Hematopoietic multipotent progenitor cell (in vitro differentiated cells): ENCODE results near the gene DPF1. TPM values are rescaled to one million over a fixed set of nuclear protein-coding genes. Genes with fewer than 3 reads are reported as not detected.
"Not testable (repeated sequence)": the region's sequence is repeated elsewhere in the genome, so short reads cannot be mapped to it uniquely, and the experiment has no call there.

Experiments
- DNase-seq, 3 donors: peaks; one replicate each; pipeline ENCODE4 v3.0.0-alpha.2; 2011 to 2015; ENCODE audit warnings: low read depth in 2 of 3, low spot score in 2 of 3
- total RNA-seq: library from RNA; depleted of rRNA; stranded (reverse); fragments of >200 nt; gene quantifications from one replicate; pipeline ENCODE4 v1.2.3, GENCODE V29; 2012

The DPF1 gene
- total RNA-seq, 1 donor: 6.5 TPM

- no peak for DNase-seq
These were observed 27.0 kb upstream of the DPF1 start for GRCh38 chr19:38250821-38251563.

GRCh38 chr19:38250428-38250820 is 26.4 kb upstream of the DPF1 start:
- no peak for DNase-seq

GRCh38 chr19:38248421-38248820 is 24.4 kb upstream of the DPF1 start:
- no peak for DNase-seq

- DNase-seq: no peak
These were observed 23.8 kb upstream of the DPF1 start for GRCh38 chr19:38247734-38248268.

- DNase-seq: no peak
These were observed 23.1 kb upstream of the DPF1 start for GRCh38 chr19:38247126-38247525.

GRCh38 chr19:38245826-38246498 is 21.9 kb upstream of the DPF1 start:
- DNase-seq: no peak

- no peak for DNase-seq
These were observed 19.3 kb upstream of the DPF1 start for GRCh38 chr19:38243279-38243673.

GRCh38 chr19:38239816-38240215 is 15.8 kb upstream of the DPF1 start:
- DNase-seq: no peak

GRCh38 chr19:38234615-38235014 is 10.6 kb upstream of the DPF1 start:
- no peak for DNase-seq

GRCh38 chr19:38233740-38234251 is 9.8 kb upstream of the DPF1 start:
- DNase-seq: peak; percentile 44 to 85 (median 72)

GRCh38 chr19:38231918-38232317 is 7.9 kb upstream of the DPF1 start:
- no peak for DNase-seq

- DNase-seq: not testable (repeated sequence)
These were observed 6.6 kb upstream of the DPF1 start for GRCh38 chr19:38230506-38231133.

- peak; percentile 29 to 90 (median 90) for DNase-seq
These were observed 5.6 kb upstream of the DPF1 start for GRCh38 chr19:38229585-38230073.

- DNase-seq: no peak
These were observed 4.7 kb upstream of the DPF1 start for GRCh38 chr19:38228491-38229439.

GRCh38 chr19:38228005-38228377 is 4.0 kb upstream of the DPF1 start:
- no peak for DNase-seq

GRCh38 chr19:38227287-38228004 is 3.4 kb upstream of the DPF1 start:
- no peak for DNase-seq

- DNase-seq: not testable (repeated sequence)
These were observed 819 bp upstream of the DPF1 start for GRCh38 chr19:38224863-38225218.

GRCh38 chr19:38223617-38224013 is 407 bp downstream of the DPF1 start:
- no peak for DNase-seq

GRCh38 chr19:38223119-38223523 is 901 bp downstream of the DPF1 start:
- DNase-seq: no peak
